IgD-negative memory B cell (primary cell): Measurements from ENCODE around the gene C5orf47. TPM values are rescaled to one million over a fixed set of nuclear protein-coding genes. Genes with fewer than 3 reads are reported as not detected.
"Not testable (repeated sequence)": the region's sequence is repeated elsewhere in the genome, so short reads cannot be mapped to it uniquely, and the experiment has no call there.

Experiments
- H3K27ac Mint-ChIP-seq, 3 donors: one replicate each; pipeline ENCODE4 v1.8.0; 2020 to 2022; ENCODE audit warnings: mild to moderate bottlenecking in 3 of 3, mixed read lengths in 3 of 3, moderate library complexity in 1 of 3
- H3K27me3 Mint-ChIP-seq: one replicate; pipeline ENCODE4 v1.8.0; 2021; ENCODE audit warnings: mixed read lengths
- H3K36me3 Mint-ChIP-seq: one replicate; pipeline ENCODE4 v1.8.0; 2020; ENCODE audit warnings: mild to moderate bottlenecking, mixed read lengths
- H3K4me1 Mint-ChIP-seq, 3 donors: one replicate each; pipeline ENCODE4 v1.8.0; 2020 to 2022; ENCODE audit warnings: mixed read lengths in 3 of 3, mild to moderate bottlenecking in 1 of 3
- H3K4me3 Mint-ChIP-seq, 4 donors: one replicate each; pipeline ENCODE4 v1.8.0; 2020 to 2022; ENCODE audit warnings: mild to moderate bottlenecking in 4 of 4, mixed read lengths in 4 of 4, moderate library complexity in 3 of 4
- H3K9me3 Mint-ChIP-seq, 3 donors: one replicate each; pipeline ENCODE4 v1.8.0; 2020 to 2021; ENCODE audit warnings: mixed read lengths in 3 of 3, mild to moderate bottlenecking in 1 of 3
- polyA plus RNA-seq: library from polyadenylated mRNA; unstranded; fragments of 300-500 nt; fragmentation: Illumina TruSeq; gene quantifications from one replicate; pipeline ENCODE4 v1.2.3, GENCODE V29; 2021

C5orf47 gene
- polyA plus RNA-seq, 1 donor from 2014 or later, result not detected

- peaks cover 5% of the 10 kb centered on the region for H3K27me3 Mint-ChIP-seq
- H3K9me3 Mint-ChIP-seq, result peaks cover 0 to 7% (median 2%) of the 10 kb centered on the region in 3 donors
- no peaks in the 10 kb centered on the region for H3K36me3 Mint-ChIP-seq
- no peak overlapping the region for H3K27ac Mint-ChIP-seq
- no peaks in the 10 kb centered on the region for H3K4me1 Mint-ChIP-seq
- H3K4me3 Mint-ChIP-seq, result peak overlapping the region in 1 of 4 donors; percentile 12
These were observed 587 bp downstream of the C5orf47 start for GRCh38 chr5:173989432-173990082.

DNA sequence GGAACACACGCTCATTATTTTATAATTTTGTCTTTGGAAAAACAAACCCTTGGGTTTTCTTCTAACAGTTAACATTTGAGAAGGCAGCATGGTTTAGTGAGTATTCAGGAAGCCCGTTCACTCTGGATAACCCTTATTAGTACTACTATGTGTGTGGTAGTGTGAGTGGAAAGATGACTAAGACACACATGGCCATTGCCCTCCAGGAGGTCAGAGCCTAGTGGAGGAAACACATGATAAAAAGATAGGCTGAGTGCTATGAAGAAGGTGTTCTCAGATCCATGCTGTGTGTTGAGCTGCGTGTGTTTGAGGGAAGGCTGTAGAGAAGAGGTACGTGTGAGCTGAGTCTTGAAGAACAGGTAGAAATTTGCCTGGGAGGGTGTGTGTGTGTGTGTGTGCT, 8.4 kb downstream of the C5orf47 start:
- Mint-ChIP-seq H3K36me3 (no peaks in the 10 kb centered on the region), H3K4me3 (no peak overlapping the region), H3K4me1 (no peaks in the 10 kb centered on the region), H3K27ac (no peak overlapping the region), H3K27me3 (peaks cover 2% of the 10 kb centered on the region), H3K9me3 (no peaks in the 10 kb centered on the region)

GRCh38 chr5:173998531-173998930, 9.6 kb downstream of the C5orf47 start:
- no peak overlapping the region for H3K27ac Mint-ChIP-seq
- H3K36me3 Mint-ChIP-seq, result no peaks in the 10 kb centered on the region
- H3K4me1 Mint-ChIP-seq, result no peaks in the 10 kb centered on the region
- H3K27me3 Mint-ChIP-seq, result peaks cover 2% of the 10 kb centered on the region
- H3K9me3 Mint-ChIP-seq, result no peaks in the 10 kb centered on the region
- H3K4me3 Mint-ChIP-seq, result no peak overlapping the region

GRCh38 chr5:174000076-174000475, 11.1 kb downstream of the C5orf47 start:
- H3K27me3 Mint-ChIP-seq, result peaks cover 2% of the 10 kb centered on the region
- no peaks in the 10 kb centered on the region for H3K4me1 Mint-ChIP-seq
- no peak overlapping the region for H3K4me3 Mint-ChIP-seq
- no peaks in the 10 kb centered on the region for H3K36me3 Mint-ChIP-seq
- H3K9me3 Mint-ChIP-seq, result no peaks in the 10 kb centered on the region
- no peak overlapping the region for H3K27ac Mint-ChIP-seq

- H3K27me3 Mint-ChIP-seq, result peaks cover 4% of the 10 kb centered on the region
- no peaks in the 10 kb centered on the region for H3K4me1 Mint-ChIP-seq
- H3K36me3 Mint-ChIP-seq, result peaks cover 1% of the 10 kb centered on the region
- H3K4me3 Mint-ChIP-seq, result no peak overlapping the region
- peaks cover 0 to 1% (median 0%) of the 10 kb centered on the region in 3 donors for H3K9me3 Mint-ChIP-seq
- no peak overlapping the region for H3K27ac Mint-ChIP-seq
These were observed 14.8 kb downstream of the C5orf47 start for GRCh38 chr5:174003795-174004194.

DNA sequence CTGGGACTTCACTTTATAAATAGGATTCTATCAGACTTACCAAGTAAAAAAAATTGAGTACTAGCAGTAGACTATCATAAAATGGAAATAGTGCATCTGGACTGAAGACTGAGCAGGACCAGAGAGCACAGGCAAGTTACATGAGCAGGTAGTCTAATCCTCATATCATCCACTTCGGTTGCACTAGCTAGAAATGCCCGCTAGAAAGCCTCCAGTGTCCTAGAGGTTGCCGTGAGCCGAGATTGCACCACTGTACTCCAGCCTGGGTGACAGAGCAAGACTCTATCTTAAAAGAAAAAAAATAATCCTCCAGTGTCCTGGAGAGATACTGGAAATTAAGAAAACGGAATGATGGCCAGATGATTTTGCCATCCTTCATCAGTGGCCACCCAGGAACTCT, 20.0 kb downstream of the C5orf47 start:
- no peak overlapping the region for H3K27ac Mint-ChIP-seq
- H3K36me3 Mint-ChIP-seq, result peaks cover 1% of the 10 kb centered on the region
- H3K4me3 Mint-ChIP-seq, result no peak overlapping the region
- no peaks in the 10 kb centered on the region for H3K4me1 Mint-ChIP-seq
- peaks cover 6% of the 10 kb centered on the region for H3K27me3 Mint-ChIP-seq
- peaks cover 0 to 3% (median 0%) of the 10 kb centered on the region in 3 donors for H3K9me3 Mint-ChIP-seq

- no peak overlapping the region for H3K27ac Mint-ChIP-seq
- H3K36me3 Mint-ChIP-seq, result peaks cover 1% of the 10 kb centered on the region
- no peak overlapping the region for H3K4me3 Mint-ChIP-seq
- H3K27me3 Mint-ChIP-seq, result peaks cover 6% of the 10 kb centered on the region
- no peaks in the 10 kb centered on the region for H3K4me1 Mint-ChIP-seq
- H3K9me3 Mint-ChIP-seq, result peaks cover 0 to 3% (median 0%) of the 10 kb centered on the region in 3 donors
These were observed 21.4 kb downstream of the C5orf47 start for GRCh38 chr5:174010365-174010764.

DNA sequence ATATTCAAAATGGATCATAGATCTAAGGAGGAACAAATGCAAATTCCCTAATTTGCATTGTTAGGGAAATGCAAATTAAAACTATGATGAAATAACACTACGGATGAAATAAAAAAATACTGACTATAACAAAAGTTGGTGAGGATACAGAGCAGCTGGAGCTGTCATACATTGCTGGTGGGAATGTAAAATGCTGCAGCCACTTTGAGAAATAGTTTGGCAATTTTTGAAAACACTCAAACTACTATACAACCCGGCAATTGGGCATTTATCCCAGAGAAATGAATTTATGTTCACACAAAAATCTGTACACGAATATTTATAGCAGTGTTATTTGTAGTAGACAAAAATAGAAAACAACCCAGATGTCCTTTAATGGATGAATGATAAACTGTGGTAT, 22.5 kb downstream of the C5orf47 start:
- H3K27ac Mint-ChIP-seq, result no peak overlapping the region

GRCh38 chr5:174020069-174020927, 31.3 kb downstream of the C5orf47 start:
- H3K36me3 Mint-ChIP-seq, H3K4me1 Mint-ChIP-seq, H3K4me3 Mint-ChIP-seq, H3K27ac Mint-ChIP-seq, H3K9me3 Mint-ChIP-seq: not testable (repeated sequence)
- H3K27me3 Mint-ChIP-seq, result peaks cover 19% of the 10 kb centered on the region

More for the DNA sequence above, 22.5 kb downstream of the C5orf47 start:
- H3K9me3 Mint-ChIP-seq, result peaks cover 0 to 3% (median 0%) of the 10 kb centered on the region in 3 donors
- H3K4me1 Mint-ChIP-seq, result no peaks in the 10 kb centered on the region
- peaks cover 1% of the 10 kb centered on the region for H3K36me3 Mint-ChIP-seq
- no peak overlapping the region for H3K4me3 Mint-ChIP-seq
- peaks cover 3% of the 10 kb centered on the region for H3K27me3 Mint-ChIP-seq

DNA sequence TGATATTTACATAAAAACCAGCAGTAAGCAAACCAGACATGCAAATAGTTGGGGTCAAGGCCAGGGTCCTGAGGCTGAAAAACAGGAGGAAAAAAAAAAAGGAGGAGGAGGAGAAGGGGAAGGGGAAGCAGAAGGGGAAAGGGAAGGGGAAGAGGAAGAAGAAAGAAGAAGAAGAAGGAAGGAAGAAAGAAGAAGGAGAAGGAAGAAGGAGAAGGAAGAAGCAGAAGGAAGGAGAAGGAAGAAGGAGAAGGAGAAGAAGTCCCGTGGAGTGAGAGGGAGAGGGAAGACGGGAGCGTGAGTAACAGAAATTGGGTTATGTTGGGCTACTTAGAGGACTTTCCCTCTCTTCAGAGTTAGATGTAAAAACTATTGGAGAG, 31.9 kb downstream of the C5orf47 start:
- Mint-ChIP-seq H3K36me3 (no peaks in the 10 kb centered on the region), H3K27ac (no peak overlapping the region), H3K9me3 (peaks cover 2 to 3% (median 2%) of the 10 kb centered on the region in 3 donors), H3K4me1 (no peaks in the 10 kb centered on the region), H3K27me3 (peaks cover 19% of the 10 kb centered on the region), H3K4me3 (no peak overlapping the region)

- H3K4me1 Mint-ChIP-seq, result no peaks in the 10 kb centered on the region
- H3K36me3 Mint-ChIP-seq, result no peaks in the 10 kb centered on the region
- H3K27me3 Mint-ChIP-seq, result peaks cover 19% of the 10 kb centered on the region
- peaks cover 2 to 3% (median 2%) of the 10 kb centered on the region in 3 donors for H3K9me3 Mint-ChIP-seq
- H3K4me3 Mint-ChIP-seq, result no peak overlapping the region
- no peak overlapping the region for H3K27ac Mint-ChIP-seq
These were observed 33.6 kb downstream of the C5orf47 start for GRCh38 chr5:174022384-174023095.

DNA sequence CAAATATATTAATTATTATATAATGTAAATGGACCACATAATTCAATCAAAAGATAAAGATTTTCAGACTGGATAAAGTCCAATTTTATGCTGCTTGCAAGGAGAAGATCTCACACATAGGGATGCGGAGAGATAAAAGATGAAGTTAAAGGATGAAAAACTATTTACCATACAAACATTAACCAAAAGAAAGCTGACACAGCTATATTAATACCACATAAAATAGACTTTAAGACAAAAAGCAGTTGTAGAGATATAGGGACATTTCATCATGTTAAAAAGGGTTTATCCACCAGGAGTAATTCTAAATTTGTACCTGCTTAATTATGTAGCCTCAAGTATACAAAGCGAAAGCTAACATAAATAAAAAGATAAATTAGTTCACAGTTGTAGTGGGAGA, 41.3 kb downstream of the C5orf47 start:
- H3K36me3 Mint-ChIP-seq, result peaks cover 2% of the 10 kb centered on the region
- peaks cover 9 to 18% (median 15%) of the 10 kb centered on the region in 3 donors for H3K9me3 Mint-ChIP-seq
- H3K27me3 Mint-ChIP-seq, result peaks cover 1% of the 10 kb centered on the region
- no peak overlapping the region for H3K27ac Mint-ChIP-seq
- no peak overlapping the region for H3K4me3 Mint-ChIP-seq
- peaks cover 0 to 1% (median 0%) of the 10 kb centered on the region in 3 donors for H3K4me1 Mint-ChIP-seq

GRCh38 chr5:174044466-174045254, 55.7 kb downstream of the C5orf47 start:
- H3K9me3 Mint-ChIP-seq, result no peaks in the 10 kb centered on the region
- no peak overlapping the region for H3K4me3 Mint-ChIP-seq
- no peaks in the 10 kb centered on the region for H3K4me1 Mint-ChIP-seq
- peaks cover 23% of the 10 kb centered on the region for H3K27me3 Mint-ChIP-seq
- H3K36me3 Mint-ChIP-seq, result no peaks in the 10 kb centered on the region
- H3K27ac Mint-ChIP-seq, result no peak overlapping the region

DNA sequence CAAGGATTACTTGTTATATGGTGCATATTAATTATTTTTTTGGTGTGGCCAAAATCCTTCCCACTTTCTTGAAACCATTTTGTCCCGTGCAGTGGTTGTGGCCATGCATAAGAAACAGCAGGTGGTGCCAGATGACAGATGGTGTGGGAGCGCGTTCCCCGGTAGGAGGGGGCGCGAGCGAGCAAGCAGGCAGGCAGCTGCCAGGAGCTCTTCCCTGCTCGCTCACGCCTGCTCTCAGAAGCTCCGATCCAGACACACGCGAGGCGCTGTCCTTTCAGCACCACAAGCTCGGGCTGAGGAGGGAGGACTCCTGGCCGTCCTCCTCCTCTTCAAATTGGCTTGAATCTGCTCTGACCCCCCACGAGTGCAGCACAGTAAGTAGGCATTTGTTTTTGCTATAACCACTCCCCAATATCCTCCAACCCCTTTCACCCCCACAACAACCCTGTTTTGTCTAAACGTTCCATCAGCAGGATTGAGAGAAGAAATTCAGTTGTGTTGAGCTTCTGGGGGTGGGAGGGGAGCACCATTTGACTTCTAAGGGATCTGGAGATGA, 56.6 kb downstream of the C5orf47 start, which contains the start of gene NSG2:
NSG2 (plus strand) TSS at position 237 of the 556 bp plus-strand sequence. CDS start 1,050 bp downstream, outside the sequence.
- no peak within 1 kb of the TSS for H3K27ac Mint-ChIP-seq
- H3K27me3 Mint-ChIP-seq, result peaks cover 23% of the 10 kb centered on the region
- H3K9me3 Mint-ChIP-seq, result no peaks in the 10 kb centered on the region
- H3K36me3 Mint-ChIP-seq, result no peaks in the 10 kb centered on the region
- no peaks in the 10 kb centered on the region for H3K4me1 Mint-ChIP-seq
- H3K4me3 Mint-ChIP-seq, result no peak within 1 kb of the TSS
